GM23338 (cell line): ENCODE data around the gene DNAI1. TPM values are rescaled to one million over a fixed set of nuclear protein-coding genes. Genes with fewer than 3 reads are reported as not detected.

Experiments
- ATAC-seq: fragments of 200-7000 bp; cut with Tn5 transposase; 3 replicates; pipeline ENCODE4 v1.9.1; 2020
- DNase-seq: peaks from one replicate; pipeline ENCODE4 v3.0.0-alpha.2; 2015; ENCODE audit warnings: low spot score
- H2AFZ ChIP-seq: fragments of 200-600 bp; sonication (generic); 2 replicates; pipeline ENCODE4 v1.8.0; 2016; ENCODE audit warnings: antibody characterized with exemption, mild to moderate bottlenecking, moderate library complexity
- H3F3A ChIP-seq: fragments of 200-600 bp; sonication (generic); replicated peaks from 2 replicates; pipeline ENCODE4 v1.8.0; 2017; ENCODE audit warnings: antibody characterized with exemption, mixed run types, low read depth
- H3K27ac ChIP-seq: fragments of 200-600 bp; sonication (generic); 2 replicates; pipeline ENCODE4 v1.6.1; 2016; ENCODE audit warnings: low read depth
- H3K27me3 ChIP-seq: fragments of 200-600 bp; sonication (generic); 2 replicates; pipeline ENCODE4 v1.8.0; 2016; ENCODE audit warnings: mild to moderate bottlenecking, mixed run types, moderate library complexity; ENCODE audit not compliant: insufficient read depth
- H3K36me3 ChIP-seq: fragments of 200-600 bp; sonication (generic); 2 replicates; pipeline ENCODE4 v1.8.0; 2016; ENCODE audit warnings: mild to moderate bottlenecking; ENCODE audit not compliant: insufficient read depth
- H3K4me1 ChIP-seq: fragments of 200-600 bp; sonication (generic); 2 replicates; pipeline ENCODE4 v1.8.0; 2016; ENCODE audit warnings: mild to moderate bottlenecking, moderate library complexity; ENCODE audit not compliant: insufficient read depth
- H3K4me2 ChIP-seq: fragments of 200-600 bp; sonication (generic); 2 replicates; pipeline ENCODE4 v1.7.1; 2017; ENCODE audit warnings: mixed run types
- H3K4me3 ChIP-seq: fragments of 200-600 bp; sonication (generic); 2 replicates; pipeline ENCODE4 v1.6.1; 2016; ENCODE audit warnings: mixed run types
- H3K79me2 ChIP-seq: fragments of 200-600 bp; sonication (generic); replicated peaks from 2 replicates; pipeline ENCODE4 v1.8.0; 2017; ENCODE audit warnings: mild to moderate bottlenecking; ENCODE audit not compliant: insufficient read depth
- H3K9me2 ChIP-seq: fragments of 200-600 bp; sonication (generic); 2 replicates; pipeline ENCODE4 v1.8.0; 2017; ENCODE audit not compliant: insufficient read depth
- H4K20me1 ChIP-seq: fragments of 200-600 bp; sonication (generic); replicated peaks from 2 replicates; pipeline ENCODE4 v1.8.0; 2017; ENCODE audit warnings: mild to moderate bottlenecking; ENCODE audit not compliant: insufficient read depth
- H3K27ac Mint-ChIP-seq: 2 replicates; pipeline ENCODE4 v1.8.0; 2020; ENCODE audit warnings: inconsistent platforms, mild to moderate bottlenecking, moderate library complexity, mixed read lengths
- H3K27me3 Mint-ChIP-seq: 3 replicates; pipeline ENCODE4 v1.8.0; 2022; ENCODE audit warnings: low read depth, mild to moderate bottlenecking, moderate library complexity, mixed read lengths, inconsistent platforms; ENCODE audit not compliant: insufficient read depth, poor library complexity
- H3K36me3 Mint-ChIP-seq: 3 replicates; pipeline ENCODE4 v1.8.0; 2021; ENCODE audit warnings: low read depth, mild to moderate bottlenecking, inconsistent platforms, moderate library complexity, mixed read lengths
- H3K4me1 Mint-ChIP-seq: 3 replicates; pipeline ENCODE4 v1.8.0; 2020; ENCODE audit warnings: mild to moderate bottlenecking, inconsistent platforms, mixed read lengths
- H3K4me3 Mint-ChIP-seq: 3 replicates; pipeline ENCODE4 v1.8.0; 2021; ENCODE audit warnings: moderate library complexity, mild to moderate bottlenecking, inconsistent platforms, mixed read lengths
- H3K9me3 Mint-ChIP-seq: 3 replicates; pipeline ENCODE4 v1.8.0; 2020; ENCODE audit warnings: moderate library complexity, mild to moderate bottlenecking, inconsistent platforms, mixed read lengths
- CREB1 ChIP-seq: fragments of 250-450 bp; sonication (Bioruptor Pico); IDR thresholded peaks from 2 replicates; pipeline ENCODE4 v1.5.0; 2020; ENCODE audit warnings: low read depth, mild to moderate bottlenecking, moderate library complexity
- CTCF ChIP-seq, 2 experiments: fragments of 200-600 bp in 1 of 2; sonication (generic) in 1 of 2; conservative IDR thresholded peaks; 2 replicates each; pipeline versions ENCODE4 v1.5.1 to v1.6.1; 2016 to 2017; ENCODE audit warnings: antibody characterized with exemption in 2 of 2, low read depth in 2 of 2, mild to moderate bottlenecking in 2 of 2, moderate library complexity in 1 of 2
- ETS1 ChIP-seq: IDR thresholded peaks from 2 replicates; pipeline ENCODE4 v1.6.1; 2016; ENCODE audit warnings: antibody characterized with exemption
- EZH2 ChIP-seq: fragments of 200-600 bp; sonication (generic); IDR thresholded peaks from one replicate; pipeline ENCODE4 v1.8.0; 2017; ENCODE audit warnings: antibody characterized with exemption, mild to moderate bottlenecking, low read depth; ENCODE audit not compliant: unreplicated experiment
- EZH2phosphoT487 ChIP-seq: fragments of 200-600 bp; sonication (generic); IDR thresholded peaks from one replicate; pipeline ENCODE4 v1.8.1; 2018; ENCODE audit warnings: antibody characterized with exemption; ENCODE audit not compliant: unreplicated experiment
- JUNB ChIP-seq: IDR thresholded peaks from one replicate; pipeline ENCODE4 v1.6.1; 2016; ENCODE audit warnings: antibody characterized with exemption; ENCODE audit not compliant: unreplicated experiment
- NANOG ChIP-seq: IDR thresholded peaks from 2 replicates; pipeline ENCODE4 v1.6.1; 2016; ENCODE audit warnings: antibody characterized with exemption, borderline replicate concordance
- POLR2AphosphoS5 ChIP-seq: IDR thresholded peaks from 2 replicates; pipeline ENCODE4 v1.6.1; 2016; ENCODE audit warnings: antibody characterized with exemption, low read depth
- REST ChIP-seq: IDR thresholded peaks from one replicate; pipeline ENCODE4 v1.6.1; 2018; ENCODE audit warnings: antibody characterized with exemption; ENCODE audit not compliant: unreplicated experiment
- STAT1 ChIP-seq: IDR thresholded peaks from one replicate; pipeline ENCODE4 v1.6.1; 2016; ENCODE audit warnings: antibody characterized with exemption; ENCODE audit not compliant: unreplicated experiment
- ZNF114 ChIP-seq: fragments of 250-450 bp; sonication (Bioruptor Pico); IDR thresholded peaks from 2 replicates; pipeline ENCODE4 v1.5.0; 2020; ENCODE audit warnings: mild to moderate bottlenecking, moderate library complexity
- ZNF331 ChIP-seq: fragments of 250-450 bp; sonication (Bioruptor Pico); IDR thresholded peaks from 2 replicates; pipeline ENCODE4 v1.5.0; 2020; ENCODE audit warnings: low read depth, mild to moderate bottlenecking, moderate library complexity
- polyA plus RNA-seq: library from polyadenylated mRNA; unstranded; fragments of >200 nt; fragmentation: Nextera tagmentation; extraction: Ambion mirVana; gene quantifications from 2 replicates; pipeline ENCODE4 v1.2.1, GENCODE V29; 2016
- total RNA-seq: library from RNA; depleted of rRNA; stranded (reverse); fragments of >200 nt; shearing (Covaris generic); gene quantifications from 2 replicates; pipeline ENCODE4 v1.2.3, GENCODE V29; 2014

Gene DNAI1
- total and polyA plus RNA-seq, 2 experiments from 2014 or later: 1.0 to 1.1 TPM

GRCh38 chr9:34506623-34507022, 48.0 kb downstream of the DNAI1 start:
- H3K27ac ChIP-seq: no peak overlapping the region
- Mint-ChIP-seq H3K36me3 (no peaks in the 10 kb centered on the region), H3K9me3 (no peaks in the 10 kb centered on the region; the same call in 2 of the 3 replicates), H3K27me3 (peaks cover 4% of the 10 kb centered on the region), H3K27ac (no peak overlapping the region), H3K4me1 (peaks cover 29% of the 10 kb centered on the region), H3K4me3 (no peak overlapping the region)
- no peak for DNase-seq
- no peaks in the 10 kb centered on the region for H3K36me3 ChIP-seq
- ATAC-seq: no peak
- no peaks in the 10 kb centered on the region for H3K79me2 ChIP-seq
- no peaks in the 10 kb centered on the region for H3K27me3 ChIP-seq
- H3K9me2 ChIP-seq: no peaks in the 10 kb centered on the region
- H4K20me1 ChIP-seq: no peaks in the 10 kb centered on the region
- TF ChIP-seq JUNB (no peak), POLR2AphosphoS5 (no peak), ZNF114 (no peak), EZH2 (no peak)
- H3K4me2 ChIP-seq: no peak overlapping the region
- H3K4me1 ChIP-seq: peaks cover 15% of the 10 kb centered on the region
- H2AFZ ChIP-seq: no peak overlapping the region
- no peaks in the 10 kb centered on the region for H3F3A ChIP-seq
- H3K4me3 ChIP-seq: no peak overlapping the region

- Mint-ChIP-seq H3K27me3 (peaks cover 4% of the 10 kb centered on the region), H3K4me1 (peaks cover 36% of the 10 kb centered on the region)
- DNase-seq: no peak
- TF ChIP-seq EZH2phosphoT487: no peak
- TF ChIP-seq CTCF (conservative IDR thresholded peaks at IDR 0.05; ENCODE audit: low read depth in 2 of 2): no peak
- TF ChIP-seq CREB1: no peak
- TF ChIP-seq ZNF114: no peak
- TF ChIP-seq STAT1: no peak
- TF ChIP-seq ZNF331: no peak
- TF ChIP-seq ETS1: no peak
- TF ChIP-seq REST: no peak
- no peak for TF ChIP-seq NANOG
- TF ChIP-seq EZH2: no peak
- no peak for TF ChIP-seq POLR2AphosphoS5
These were observed 49.0 kb downstream of the DNAI1 start for GRCh38 chr9:34507556-34507955.

More at GRCh38 chr9:34507556-34507955, 49.0 kb downstream of the DNAI1 start:
- Histone ChIP-seq H4K20me1 (no peaks in the 10 kb centered on the region), H3K79me2 (no peaks in the 10 kb centered on the region), H3K27ac (no peak overlapping the region), H3K4me1 (peaks cover 23% of the 10 kb centered on the region), H3K27me3 (no peaks in the 10 kb centered on the region), H3K4me3 (no peak overlapping the region), H3K4me2 (no peak overlapping the region), H3K36me3 (no peaks in the 10 kb centered on the region), H2AFZ (no peak overlapping the region), H3F3A (no peaks in the 10 kb centered on the region), H3K9me2 (0 out of 2 replicates have a peak, but pooled peaks cover 4% of the 10 kb centered on the region)
- no peak for ATAC-seq
- Mint-ChIP-seq H3K27ac (no peak overlapping the region), H3K36me3 (no peaks in the 10 kb centered on the region), H3K4me3 (no peak overlapping the region), H3K9me3 (no peaks in the 10 kb centered on the region; the same call in 2 of the 3 replicates)
